Colonic mucosa (tissue), 4 donors: Measurements from ENCODE around the gene PLIN1. TPM values are rescaled to one million over a fixed set of nuclear protein-coding genes. Genes with fewer than 3 reads are reported as not detected.

Source experiments
- DNase-seq: peaks from one replicate; pipeline ENCODE4 v3.0.0-alpha.2; 2020
- H3K27ac ChIP-seq: fragments of 200-600 bp; one replicate; pipeline ENCODE4 v1.8.0; 2021
- H3K27me3 ChIP-seq: fragments of 200-600 bp; one replicate; pipeline ENCODE4 v1.8.0; 2021
- H3K36me3 ChIP-seq: fragments of 200-600 bp; one replicate; pipeline ENCODE4 v1.8.0; 2021
- H3K4me1 ChIP-seq: fragments of 200-600 bp; one replicate; pipeline ENCODE4 v1.8.0; 2021; ENCODE audit warnings: mild to moderate bottlenecking
- H3K4me3 ChIP-seq: fragments of 200-600 bp; one replicate; pipeline ENCODE4 v1.8.0; 2021
- H3K9ac ChIP-seq, 2 donors: one replicate each; pipeline ENCODE4 v1.7.0; 2013; ENCODE audit warnings: control low read depth in 2 of 2, low read depth in 2 of 2, low read length in 2 of 2
- H3K9me3 ChIP-seq: fragments of 200-600 bp; one replicate; pipeline ENCODE4 v1.8.0; 2021
- intact Hi-C: fragments of 100-400 bp; cut with DNase I; formaldehyde crosslinking; loops from one replicate; pipeline ENCODE4 v1.14.1; 2022
- total RNA-seq, 2 donors: library from RNA; stranded (reverse); fragmentation: NEBNext Ultra II Directional in 1 of 2; extraction: Animal tissue kit (Norgen Biotek cat#: 25700) in 1 of 2; gene quantifications; one replicate each; pipeline ENCODE4 v1.2.1, GENCODE V29; 2021
- TF ChIP-seq, protein P1 (sequence below): fragments of 200-600 bp; IDR thresholded peaks from one replicate; pipeline ENCODE4 v1.8.0; 2022; ENCODE audit warnings: antibody characterized with exemption, mild to moderate bottlenecking
- donor health status: healthy.
- donor health status: DM: no; HTN: no; CAD: no.
- donor health status: DM: no; HTN: no; CAD: no.

The PLIN1 gene
- total RNA-seq, 2 donors from 2014 or later: 0.90 to 1.2 TPM

- Histone ChIP-seq H3K27me3 (no peaks in the 10 kb centered on the region), H3K9me3 (no peaks in the 10 kb centered on the region), H3K4me3 (no peak overlapping the region), H3K4me1 (no peaks in the 10 kb centered on the region), H3K9ac (no peak overlapping the region), H3K27ac (no peak overlapping the region), H3K36me3 (no peaks in the 10 kb centered on the region)
- no peak for DNase-seq
- intact Hi-C loops: no loop called here
- TF ChIP-seq, protein P1, sequence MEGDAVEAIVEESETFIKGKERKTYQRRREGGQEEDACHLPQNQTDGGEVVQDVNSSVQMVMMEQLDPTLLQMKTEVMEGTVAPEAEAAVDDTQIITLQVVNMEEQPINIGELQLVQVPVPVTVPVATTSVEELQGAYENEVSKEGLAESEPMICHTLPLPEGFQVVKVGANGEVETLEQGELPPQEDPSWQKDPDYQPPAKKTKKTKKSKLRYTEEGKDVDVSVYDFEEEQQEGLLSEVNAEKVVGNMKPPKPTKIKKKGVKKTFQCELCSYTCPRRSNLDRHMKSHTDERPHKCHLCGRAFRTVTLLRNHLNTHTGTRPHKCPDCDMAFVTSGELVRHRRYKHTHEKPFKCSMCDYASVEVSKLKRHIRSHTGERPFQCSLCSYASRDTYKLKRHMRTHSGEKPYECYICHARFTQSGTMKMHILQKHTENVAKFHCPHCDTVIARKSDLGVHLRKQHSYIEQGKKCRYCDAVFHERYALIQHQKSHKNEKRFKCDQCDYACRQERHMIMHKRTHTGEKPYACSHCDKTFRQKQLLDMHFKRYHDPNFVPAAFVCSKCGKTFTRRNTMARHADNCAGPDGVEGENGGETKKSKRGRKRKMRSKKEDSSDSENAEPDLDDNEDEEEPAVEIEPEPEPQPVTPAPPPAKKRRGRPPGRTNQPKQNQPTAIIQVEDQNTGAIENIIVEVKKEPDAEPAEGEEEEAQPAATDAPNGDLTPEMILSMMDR: no peak
Observed at GRCh38 chr15:89623165-89623564, 56.0 kb downstream of the PLIN1 start.

- Histone ChIP-seq H3K4me1 (no peaks in the 10 kb centered on the region), H3K27me3 (no peaks in the 10 kb centered on the region), H3K9ac (no peak overlapping the region), H3K36me3 (no peaks in the 10 kb centered on the region), H3K9me3 (no peaks in the 10 kb centered on the region), H3K4me3 (no peak overlapping the region), H3K27ac (no peak overlapping the region)
- DNase-seq: no peak
- intact Hi-C loops: no loop called here
- TF ChIP-seq, protein P1: no peak
Observed at GRCh38 chr15:89621547-89621946, 57.6 kb downstream of the PLIN1 start.

DNA sequence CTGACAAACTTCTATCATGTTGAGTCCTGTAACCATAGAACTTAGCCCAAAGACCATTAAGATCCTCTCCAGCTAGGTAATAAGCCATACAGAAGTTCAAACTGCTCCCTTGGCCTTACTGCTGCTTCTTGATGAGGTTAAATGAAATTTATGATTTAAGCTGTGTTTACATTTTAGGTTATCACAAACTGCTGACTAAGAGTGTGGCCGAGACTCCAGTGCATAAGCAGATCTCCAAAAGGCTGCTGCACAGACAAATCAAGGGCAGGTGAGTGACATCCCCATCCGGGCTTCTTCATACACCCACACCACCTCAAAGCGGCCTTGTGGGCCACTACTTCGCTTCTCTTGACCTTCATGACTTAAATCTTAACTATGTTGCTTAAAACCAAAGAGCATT, 62.9 kb downstream of the PLIN1 start:
- TF ChIP-seq, protein P1: no peak
- Histone ChIP-seq H3K9me3 (no peaks in the 10 kb centered on the region), H3K27ac (no peak overlapping the region), H3K27me3 (no peaks in the 10 kb centered on the region), H3K36me3 (no peaks in the 10 kb centered on the region), H3K9ac (no peak overlapping the region), H3K4me1 (no peaks in the 10 kb centered on the region), H3K4me3 (no peak overlapping the region)
- intact Hi-C loops: no loop called here
- DNase-seq: no peak

DNA sequence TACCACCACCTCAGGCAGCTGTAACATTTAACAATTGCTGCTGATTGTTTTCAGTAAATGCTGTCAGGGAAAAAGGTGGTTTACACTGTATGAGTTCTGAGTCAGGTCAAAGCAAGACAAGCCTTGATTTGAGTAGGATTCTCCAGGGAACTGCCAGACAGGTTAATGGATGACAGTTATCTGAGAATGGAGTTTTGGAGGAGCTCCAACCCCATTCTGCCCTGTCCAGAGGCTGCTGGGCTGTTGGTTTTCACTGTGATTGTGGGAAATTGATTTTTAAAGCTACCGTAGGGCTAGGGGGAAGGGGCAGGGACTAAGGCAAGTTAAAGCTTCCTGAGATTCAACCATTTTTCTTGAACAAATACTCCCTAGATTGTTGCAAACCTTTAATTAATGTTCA, 64.0 kb downstream of the PLIN1 start:
- no peaks in the 10 kb centered on the region for H3K4me1 ChIP-seq
- no peak overlapping the region for H3K4me3 ChIP-seq
- no peak overlapping the region for H3K9ac ChIP-seq
- no peak overlapping the region for H3K27ac ChIP-seq
- no peaks in the 10 kb centered on the region for H3K36me3 ChIP-seq
- TF ChIP-seq, protein P1: no peak
- no peaks in the 10 kb centered on the region for H3K27me3 ChIP-seq
- DNase-seq: no peak
- intact Hi-C loops: no loop called here
- H3K9me3 ChIP-seq: no peaks in the 10 kb centered on the region

Other genes with a start within 250 kb of the PLIN1 start
- gene RHCG, start 182.8 kb downstream of the PLIN1 start, total RNA-seq: under 1 TPM; 0.48 to 0.67 TPM
- 10 to 100 TPM in 1 of 2 donors, 1 to 10 TPM in 1; 2.9 to 14.6 TPM for gene TICRR, start 103.9 kb downstream of the PLIN1 start, total RNA-seq
- gene KIF7, start 23.9 kb downstream of the PLIN1 start, total RNA-seq: 1 to 10 TPM; 1.1 to 1.2 TPM
- gene PEX11A, start 11.4 kb upstream of the PLIN1 start, total RNA-seq: 10 to 100 TPM; 14.7 to 19.0 TPM
- under 1 TPM in 1 of 2 donors, not detected in 1; 0.13 TPM for gene WDR93, start 11.4 kb upstream of the PLIN1 start, total RNA-seq
- 10 to 100 TPM; 10.5 to 11.1 TPM for gene MESP1, start 71.9 kb upstream of the PLIN1 start, total RNA-seq
- 1 to 10 TPM in 1 of 2 donors, under 1 TPM in 1; 0.45 to 5.4 TPM for gene MESP2, start 97.0 kb upstream of the PLIN1 start, total RNA-seq
- gene ANPEP, start 135.5 kb upstream of the PLIN1 start, total RNA-seq: 100 to 1,000 TPM; 216 to 567 TPM
- 10 to 100 TPM; 44.5 to 48.6 TPM for gene AP3S2, start 214.6 kb upstream of the PLIN1 start, total RNA-seq
- 10 to 100 TPM; 31.7 to 36.7 TPM for gene ARPIN, start 233.6 kb upstream of the PLIN1 start, total RNA-seq